Mesenchymal stem cell (in vitro differentiated cells and primary cell): ENCODE measurements around the gene ARHGEF7.
A peak's percentile ranks its signal among the peaks of the same experiment; 100 is the strongest.

ENCODE experiments used
- DNase-seq: peaks from one replicate; pipeline ENCODE4 v3.0.0-alpha.2; 2013
- H2AFZ ChIP-seq: one replicate; pipeline ENCODE4 v1.6.1; 2013; ENCODE audit warnings: low read depth, mild to moderate bottlenecking, control low read depth, inconsistent platforms, low read length, moderate library complexity
- H2AK5ac ChIP-seq: 2 replicates; pipeline ENCODE4 v1.6.1; 2013; ENCODE audit warnings: low read length, moderate library complexity, mild to moderate bottlenecking, inconsistent platforms; ENCODE audit not compliant: severe bottlenecking
- H2BK120ac ChIP-seq: one replicate; pipeline ENCODE4 v1.6.1; 2013; ENCODE audit warnings: low read depth, mild to moderate bottlenecking, inconsistent platforms, low read length, moderate library complexity
- H2BK12ac ChIP-seq, 2 experiments: one replicate each; pipeline ENCODE4 v1.6.1; 2013; ENCODE audit warnings: inconsistent platforms in 2 of 2, low read length in 2 of 2, mild to moderate bottlenecking in 2 of 2, moderate library complexity in 2 of 2, control low read depth in 1 of 2
- H2BK15ac ChIP-seq: one replicate; pipeline ENCODE4 v1.6.1; 2013; ENCODE audit warnings: mild to moderate bottlenecking, low read depth, inconsistent platforms; ENCODE audit not compliant: poor library complexity, severe bottlenecking
- H2BK5ac ChIP-seq: 2 replicates; pipeline ENCODE4 v1.6.1; 2013; ENCODE audit warnings: low read depth, mild to moderate bottlenecking, low read length, control low read depth, inconsistent platforms; ENCODE audit not compliant: poor library complexity, severe bottlenecking
- H3K14ac ChIP-seq, 2 experiments: one replicate each; pipeline ENCODE4 v1.6.1; 2013; ENCODE audit warnings: inconsistent platforms in 2 of 2, low read length in 2 of 2, control low read depth in 1 of 2, mild to moderate bottlenecking in 1 of 2, moderate library complexity in 1 of 2
- H3K18ac ChIP-seq, 2 experiments: one replicate each; pipeline ENCODE4 v1.6.1; 2013; ENCODE audit warnings: inconsistent platforms in 2 of 2, low read length in 2 of 2, control low read depth in 1 of 2, low read depth in 1 of 2, mild to moderate bottlenecking in 1 of 2
- H3K23ac ChIP-seq, 2 experiments: one replicate each; pipeline ENCODE4 v1.6.1; 2013; ENCODE audit warnings: inconsistent platforms in 2 of 2, low read length in 2 of 2, mild to moderate bottlenecking in 2 of 2, moderate library complexity in 2 of 2, control low read depth in 1 of 2
- H3K27ac ChIP-seq: 2 replicates; pipeline ENCODE4 v1.5.1; 2013; ENCODE audit warnings: mild to moderate bottlenecking, moderate library complexity, low read length, control low read depth, inconsistent platforms; ENCODE audit not compliant: poor library complexity, severe bottlenecking
- H3K27me3 ChIP-seq, 2 experiments: 2 replicates each; pipeline versions ENCODE4 v1.6.1 to v1.7.0; 2013; ENCODE audit warnings: low read length in 2 of 2, mild to moderate bottlenecking in 2 of 2, moderate library complexity in 2 of 2, control low read depth in 1 of 2, inconsistent platforms in 1 of 2; ENCODE audit not compliant: control insufficient read depth in 1 of 2, insufficient read depth in 1 of 2
- H3K36me3 ChIP-seq, 2 experiments: 2 replicates each; pipeline versions ENCODE4 v1.6.1 to v1.7.0; 2013; ENCODE audit warnings: low read length in 2 of 2, control low read depth in 1 of 2, inconsistent platforms in 1 of 2, low read depth in 1 of 2, mild to moderate bottlenecking in 1 of 2; ENCODE audit not compliant: insufficient read depth in 2 of 2, control insufficient read depth in 1 of 2
- H3K4ac ChIP-seq, 2 experiments: one replicate each; pipeline ENCODE4 v1.6.1; 2013; ENCODE audit warnings: inconsistent platforms in 2 of 2, low read length in 2 of 2, mild to moderate bottlenecking in 2 of 2, moderate library complexity in 2 of 2, control low read depth in 1 of 2, low read depth in 1 of 2
- H3K4me1 ChIP-seq: 2 replicates; pipeline ENCODE4 v1.6.1; 2013; ENCODE audit warnings: low read depth, low read length, control low read depth; ENCODE audit not compliant: control insufficient read depth, insufficient read depth
- H3K4me2 ChIP-seq: 2 replicates; pipeline ENCODE4 v1.6.1; 2013; ENCODE audit warnings: low read length, mild to moderate bottlenecking, inconsistent platforms; ENCODE audit not compliant: poor library complexity, severe bottlenecking
- H3K4me3 ChIP-seq, 2 experiments: 2 replicates each; pipeline versions ENCODE4 v1.5.1 to v1.7.0; 2013; ENCODE audit warnings: low read length in 2 of 2, mild to moderate bottlenecking in 2 of 2, control low read depth in 1 of 2, low read depth in 1 of 2; ENCODE audit not compliant: insufficient read depth in 1 of 2
- H3K79me1 ChIP-seq: replicated peaks from 2 replicates; pipeline ENCODE4 v1.6.1; 2013; ENCODE audit warnings: mild to moderate bottlenecking, control low read depth, low read length, inconsistent platforms; ENCODE audit not compliant: poor library complexity, severe bottlenecking
- H3K9ac ChIP-seq: 2 replicates; pipeline ENCODE4 v1.7.0; 2013; ENCODE audit warnings: mild to moderate bottlenecking, low read length, moderate library complexity
- H3K9me3 ChIP-seq: 2 replicates; pipeline ENCODE4 v1.7.0; 2013; ENCODE audit warnings: mild to moderate bottlenecking, low read length; ENCODE audit not compliant: control insufficient read depth
- H4K8ac ChIP-seq: one replicate; pipeline ENCODE4 v1.6.1; 2013; ENCODE audit warnings: inconsistent platforms, mild to moderate bottlenecking, low read length, moderate library complexity
- H4K91ac ChIP-seq: one replicate; pipeline ENCODE4 v1.6.1; 2013; ENCODE audit warnings: mild to moderate bottlenecking, low read length, inconsistent platforms
- WGBS: methylation state at CpG from one replicate; pipeline ENCODE4 v1.1.7; 2013; ENCODE audit warnings: mixed read lengths; 5-methylcytosine and 5-hydroxymethylcytosine counted together

Gene ARHGEF7

DNA sequence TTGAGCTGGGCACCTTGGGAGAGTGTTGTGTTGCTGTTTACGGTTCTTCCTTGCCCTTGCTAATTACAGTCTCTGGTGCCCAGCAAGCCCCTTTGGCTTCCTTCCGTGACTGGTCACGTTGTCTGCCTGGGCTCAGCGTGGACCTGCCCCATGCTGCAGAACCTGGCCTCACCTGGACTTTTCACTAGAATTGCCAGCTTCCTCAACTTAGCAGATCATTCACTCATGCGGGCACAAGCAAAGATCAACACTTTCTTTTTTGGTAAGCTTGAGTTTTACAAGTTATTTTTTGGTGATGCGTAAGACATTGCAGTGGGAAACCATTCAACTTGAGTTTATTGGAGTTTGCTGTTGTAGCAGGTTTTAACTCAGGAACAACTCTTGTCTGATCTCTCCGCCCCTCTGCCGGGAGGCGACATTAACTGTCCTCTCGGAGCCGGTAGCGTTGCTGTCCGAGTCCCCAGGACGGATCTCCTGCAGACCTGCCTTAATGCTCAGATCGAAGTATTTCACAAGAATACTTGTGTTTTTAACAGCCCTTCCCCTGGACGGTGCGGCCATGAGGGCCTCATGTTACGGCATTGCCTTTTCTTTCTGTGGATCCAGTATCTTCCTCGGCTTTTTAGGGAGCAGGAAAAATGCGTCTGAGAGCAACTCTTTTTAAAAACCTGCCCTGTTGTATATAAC, 189.6 kb downstream of the ARHGEF7 start:
- H2AFZ ChIP-seq = no peak overlapping the region
- H4K91ac ChIP-seq = no peak overlapping the region
- DNase-seq = no peak
- H3K4me2 ChIP-seq = no peak overlapping the region
- peaks cover 61 to 92% of the 10 kb centered on the region in 2 experiments for H3K36me3 ChIP-seq
- H2BK5ac ChIP-seq = no peak overlapping the region
- H3K4me3 ChIP-seq = no peak overlapping the region
- no peak overlapping the region for H3K14ac ChIP-seq
- no peaks in the 10 kb centered on the region for H3K27me3 ChIP-seq
- H3K18ac ChIP-seq = no peak overlapping the region
- H3K4ac ChIP-seq = no peak overlapping the region
- no peak overlapping the region for H3K9ac ChIP-seq
- H2BK15ac ChIP-seq = no peak overlapping the region
- H3K9me3 ChIP-seq = peaks cover 3% of the 10 kb centered on the region
- peaks cover 19% of the 10 kb centered on the region for H3K79me1 ChIP-seq
- H2BK120ac ChIP-seq = no peak overlapping the region
- H3K27ac ChIP-seq = no peak overlapping the region
- H4K8ac ChIP-seq = no peak overlapping the region
- no peak overlapping the region for H2AK5ac ChIP-seq
- WGBS = 96% methylated on average over 20 of the region's 20 CpGs
- no peak overlapping the region for H3K23ac ChIP-seq
- no peak overlapping the region for H2BK12ac ChIP-seq
- H3K4me1 ChIP-seq = no peaks in the 10 kb centered on the region

GRCh38 chr13:111312944-111313590, 198.0 kb downstream of the ARHGEF7 start:
- no peak overlapping the region for H3K4ac ChIP-seq
- H3K14ac ChIP-seq = no peak overlapping the region
- H3K4me1 ChIP-seq = peaks cover 4% of the 10 kb centered on the region
- no peak overlapping the region for H2BK15ac ChIP-seq
- no peak for DNase-seq
- no peak overlapping the region for H3K4me3 ChIP-seq
- H3K36me3 ChIP-seq = peaks cover 23 to 46% of the 10 kb centered on the region in 2 experiments
- no peak overlapping the region for H2AFZ ChIP-seq
- 98% methylated on average over 15 of the region's 17 CpGs for WGBS
- peaks cover 7% of the 10 kb centered on the region for H3K9me3 ChIP-seq
- H3K23ac ChIP-seq = no peak overlapping the region
- H4K8ac ChIP-seq = no peak overlapping the region
- H3K27ac ChIP-seq = no peak overlapping the region
- H2BK120ac ChIP-seq = no peak overlapping the region
- H3K18ac ChIP-seq = no peak overlapping the region
- H3K4me2 ChIP-seq = no peak overlapping the region
- H3K9ac ChIP-seq = no peak overlapping the region
- peaks cover 24% of the 10 kb centered on the region for H3K79me1 ChIP-seq
- H4K91ac ChIP-seq = no peak overlapping the region
- no peak overlapping the region for H2AK5ac ChIP-seq
- H2BK12ac ChIP-seq = no peak overlapping the region
- no peaks in the 10 kb centered on the region for H3K27me3 ChIP-seq
- H2BK5ac ChIP-seq = no peak overlapping the region

DNA sequence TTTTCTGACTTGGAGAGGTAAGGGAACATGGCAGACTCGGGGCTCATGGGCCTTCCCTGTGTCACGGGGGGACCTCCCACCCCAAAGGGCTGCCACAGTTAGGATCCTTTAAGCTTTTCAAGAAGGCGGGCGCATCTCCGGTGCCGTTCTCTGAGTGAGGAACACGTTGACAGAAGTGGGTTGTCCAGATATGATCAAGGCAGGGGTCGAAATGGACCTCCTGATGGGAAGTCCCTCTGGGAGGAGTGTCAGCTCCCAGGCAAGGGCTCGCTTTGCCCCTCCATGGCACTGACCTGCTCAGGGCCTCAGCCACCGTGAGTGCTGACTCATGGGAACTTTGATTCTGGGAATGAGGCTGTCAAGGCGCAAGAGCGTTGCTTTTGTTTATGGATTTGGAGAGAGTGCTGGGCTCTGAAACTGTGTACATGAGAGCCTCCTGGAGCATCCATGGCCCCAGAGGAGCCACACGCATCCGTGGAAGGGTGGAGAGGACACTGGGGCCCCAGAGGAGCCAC, 198.9 kb downstream of the ARHGEF7 start:
- no peak overlapping the region for H2BK12ac ChIP-seq
- H3K4me3 ChIP-seq = no peak overlapping the region
- no peak overlapping the region for H3K18ac ChIP-seq

DNA sequence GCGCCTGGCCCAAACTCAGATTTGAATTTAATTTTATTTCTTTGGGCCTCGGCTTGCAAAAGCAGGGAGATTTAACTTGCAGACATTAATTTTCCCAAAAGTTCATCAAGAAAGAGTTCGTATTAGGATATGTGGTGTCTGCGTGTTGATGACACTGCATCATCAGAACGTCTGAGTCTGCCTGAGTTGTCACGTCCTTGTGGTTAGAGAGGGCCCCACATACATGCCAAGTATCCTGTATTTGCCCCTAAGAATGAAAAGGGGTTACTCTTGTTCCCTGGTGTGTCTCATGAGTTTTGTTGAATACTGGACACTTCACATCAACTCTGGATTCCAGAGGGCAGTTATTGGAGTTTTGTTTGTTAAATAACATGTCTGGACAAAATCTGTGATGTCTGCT, 199.7 kb downstream of the ARHGEF7 start:
- Histone ChIP-seq H2AK5ac (no peak overlapping the region), H3K4me3 (no peak overlapping the region), H3K36me3 (peaks cover 11 to 36% of the 10 kb centered on the region in 2 experiments), H2AFZ (no peak overlapping the region), H3K4me1 (peaks cover 4% of the 10 kb centered on the region), H2BK5ac (no peak overlapping the region), H4K8ac (no peak overlapping the region), H3K9ac (no peak overlapping the region), H3K18ac (no peak overlapping the region), H2BK12ac (no peak overlapping the region), H3K4me2 (no peak overlapping the region), H3K14ac (no peak overlapping the region), H3K79me1 (peaks cover 15% of the 10 kb centered on the region), H4K91ac (no peak overlapping the region), H3K9me3 (peaks cover 7% of the 10 kb centered on the region), H3K23ac (no peak overlapping the region), H3K4ac (no peak overlapping the region), H2BK15ac (no peak overlapping the region), H2BK120ac (no peak overlapping the region), H3K27ac (no peak overlapping the region), H3K27me3 (no peaks in the 10 kb centered on the region)
- DNase-seq = peak; percentile 26
- 77% methylated on average over 6 of the region's 6 CpGs for WGBS

More for the DNA sequence above, 198.9 kb downstream of the ARHGEF7 start:
- no peak overlapping the region for H3K4me2 ChIP-seq
- H2BK5ac ChIP-seq = no peak overlapping the region
- no peak overlapping the region for H3K23ac ChIP-seq
- 80% methylated on average over 14 of the region's 14 CpGs for WGBS
- no peak overlapping the region for H4K8ac ChIP-seq
- H3K14ac ChIP-seq = no peak overlapping the region
- DNase-seq = no peak
- H3K27ac ChIP-seq = no peak overlapping the region
- no peak overlapping the region for H2BK120ac ChIP-seq
- peaks cover 16 to 37% of the 10 kb centered on the region in 2 experiments for H3K36me3 ChIP-seq
- H2AK5ac ChIP-seq = no peak overlapping the region
- peaks cover 17% of the 10 kb centered on the region for H3K79me1 ChIP-seq
- H4K91ac ChIP-seq = no peak overlapping the region
- no peak overlapping the region for H2BK15ac ChIP-seq
- H3K4me1 ChIP-seq = peaks cover 4% of the 10 kb centered on the region
- H3K9ac ChIP-seq = no peak overlapping the region
- H3K4ac ChIP-seq = no peak overlapping the region
- no peaks in the 10 kb centered on the region for H3K27me3 ChIP-seq
- H3K9me3 ChIP-seq = peaks cover 7% of the 10 kb centered on the region
- no peak overlapping the region for H2AFZ ChIP-seq
